GM18508 (cell line): ENCODE measurements around the gene DTNB.

Experiments used
- ATAC-seq: cut with Tn5 transposase; IDR thresholded peaks from one replicate; pipeline ENCODE4 v1.9.1; 2021; ENCODE audit warnings: moderate number of reproducible peaks; ENCODE audit not compliant: insufficient read depth, unreplicated experiment

The DTNB gene

GRCh38 chr2:25594991-25595390 is 78.4 kb downstream of the DTNB start:
- no peak for ATAC-seq

GRCh38 chr2:25592766-25593292 is 80.5 kb downstream of the DTNB start:
- ATAC-seq = no peak

- no peak for ATAC-seq
Observed at GRCh38 chr2:25590921-25591505, 82.4 kb downstream of the DTNB start.

GRCh38 chr2:25589676-25590205 is 83.6 kb downstream of the DTNB start:
- ATAC-seq = no peak

- no peak for ATAC-seq
Observed at GRCh38 chr2:25588576-25588975, 84.8 kb downstream of the DTNB start.

GRCh38 chr2:25587361-25587760 is 86.0 kb downstream of the DTNB start:
- ATAC-seq = no peak

- no peak for ATAC-seq
Observed at GRCh38 chr2:25586726-25587144, 86.6 kb downstream of the DTNB start.

GRCh38 chr2:25585189-25585588 is 88.2 kb downstream of the DTNB start:
- no peak for ATAC-seq

- ATAC-seq = no peak
Observed at GRCh38 chr2:25582077-25582830, 91.1 kb downstream of the DTNB start.

- no peak for ATAC-seq
Observed at GRCh38 chr2:25576596-25576995, 96.8 kb downstream of the DTNB start.

GRCh38 chr2:25572638-25573037 is 100.7 kb downstream of the DTNB start:
- ATAC-seq = no peak

GRCh38 chr2:25570161-25570845 is 103.1 kb downstream of the DTNB start:
- no peak for ATAC-seq

- no peak for ATAC-seq
Observed at GRCh38 chr2:25567406-25567805, 106.0 kb downstream of the DTNB start.

- ATAC-seq = no peak
Observed at GRCh38 chr2:25566694-25567093, 106.7 kb downstream of the DTNB start.

- no peak for ATAC-seq
Observed at GRCh38 chr2:25566094-25566493, 107.3 kb downstream of the DTNB start.

GRCh38 chr2:25561136-25561850 is 112.1 kb downstream of the DTNB start:
- no peak for ATAC-seq

GRCh38 chr2:25559148-25559547 is 114.2 kb downstream of the DTNB start:
- no peak for ATAC-seq

- no peak for ATAC-seq
Observed at GRCh38 chr2:25558262-25558661, 115.1 kb downstream of the DTNB start.

- no peak for ATAC-seq
Observed at GRCh38 chr2:25557179-25558036, 116.0 kb downstream of the DTNB start.
